ENCODE measurements around the gene WBP4.

WBP4 gene, protein sequence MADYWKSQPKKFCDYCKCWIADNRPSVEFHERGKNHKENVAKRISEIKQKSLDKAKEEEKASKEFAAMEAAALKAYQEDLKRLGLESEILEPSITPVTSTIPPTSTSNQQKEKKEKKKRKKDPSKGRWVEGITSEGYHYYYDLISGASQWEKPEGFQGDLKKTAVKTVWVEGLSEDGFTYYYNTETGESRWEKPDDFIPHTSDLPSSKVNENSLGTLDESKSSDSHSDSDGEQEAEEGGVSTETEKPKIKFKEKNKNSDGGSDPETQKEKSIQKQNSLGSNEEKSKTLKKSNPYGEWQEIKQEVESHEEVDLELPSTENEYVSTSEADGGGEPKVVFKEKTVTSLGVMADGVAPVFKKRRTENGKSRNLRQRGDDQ

DNA sequence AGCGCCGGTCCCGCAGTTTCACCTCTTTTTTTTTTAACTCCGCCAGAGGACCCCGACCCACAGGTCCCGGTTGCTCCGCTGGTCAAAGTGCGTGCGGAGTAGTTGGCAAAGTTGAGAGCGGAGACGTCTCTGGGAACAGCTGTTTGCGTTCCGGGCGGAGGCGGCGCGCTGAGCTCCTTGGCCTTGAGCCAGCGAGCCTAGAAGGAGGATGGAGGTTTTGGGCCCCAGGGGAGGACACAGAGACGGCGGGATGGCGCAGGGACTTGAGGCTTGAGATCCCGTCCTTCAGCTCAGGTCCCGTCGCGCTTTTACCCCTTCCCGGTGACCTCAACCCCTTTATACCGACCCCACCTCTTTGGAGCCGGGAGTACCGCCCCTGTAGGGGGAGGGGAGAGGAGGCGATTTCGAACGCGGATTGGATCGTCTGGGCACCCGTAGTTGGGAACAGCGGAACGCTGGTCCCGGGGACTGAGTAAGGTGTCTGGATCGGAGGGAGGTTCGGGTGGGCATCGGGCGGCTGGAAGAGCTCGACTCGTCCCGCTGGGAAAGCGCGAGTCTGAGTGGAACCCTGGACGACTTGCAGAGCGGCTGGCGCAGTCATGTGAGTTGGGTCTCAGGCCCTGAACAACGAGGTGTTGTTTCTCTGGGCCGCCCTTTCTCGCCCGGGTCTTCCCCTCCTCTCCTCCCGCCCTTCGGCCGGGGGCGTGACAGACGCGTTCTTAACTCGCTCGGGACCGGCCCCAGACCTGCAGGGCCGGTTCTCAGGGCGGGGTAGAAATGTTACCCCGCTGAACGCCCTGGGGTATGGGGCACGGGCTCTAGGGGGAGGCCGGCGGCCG, at the start of gene WBP4:
TSS of gene WBP4 (plus strand) at position 435 of the 839 bp plus-strand sequence. CDS start at position 600, 165 bp downstream.
- no peak for TF ChIP-seq GATA2 (IDR thresholded peaks at IDR 0.05; ENCODE audit: low read depth, low read length)
- no peak for TF ChIP-seq GATA3 (IDR thresholded peaks at IDR 0.05; ENCODE audit: low read depth, low read length)

DNA sequence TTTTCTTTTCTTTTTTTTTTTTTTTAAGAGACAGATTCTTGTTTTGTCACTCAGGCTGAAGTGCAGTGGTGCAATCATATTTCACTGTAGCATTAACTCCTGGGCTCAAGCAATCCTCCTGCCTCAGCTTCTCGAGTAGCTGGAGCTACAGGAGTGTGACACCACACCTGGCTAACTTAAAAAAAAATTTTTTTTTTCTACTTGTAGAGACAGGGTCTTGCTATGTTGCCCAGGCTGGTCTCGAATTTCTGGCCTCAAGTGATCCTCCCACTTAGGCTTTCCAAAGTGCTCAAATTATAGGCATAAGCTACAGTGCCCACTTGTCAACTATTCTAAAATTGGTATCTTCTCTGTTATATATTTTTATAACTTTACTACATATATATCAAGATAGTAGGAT, 48.8 kb upstream of the WBP4 start:
- TF ChIP-seq GATA2 (IDR thresholded peaks at IDR 0.05; ENCODE audit: low read depth, low read length): no peak
- TF ChIP-seq GATA3 (IDR thresholded peaks at IDR 0.05; ENCODE audit: low read depth, low read length): no peak

DNA sequence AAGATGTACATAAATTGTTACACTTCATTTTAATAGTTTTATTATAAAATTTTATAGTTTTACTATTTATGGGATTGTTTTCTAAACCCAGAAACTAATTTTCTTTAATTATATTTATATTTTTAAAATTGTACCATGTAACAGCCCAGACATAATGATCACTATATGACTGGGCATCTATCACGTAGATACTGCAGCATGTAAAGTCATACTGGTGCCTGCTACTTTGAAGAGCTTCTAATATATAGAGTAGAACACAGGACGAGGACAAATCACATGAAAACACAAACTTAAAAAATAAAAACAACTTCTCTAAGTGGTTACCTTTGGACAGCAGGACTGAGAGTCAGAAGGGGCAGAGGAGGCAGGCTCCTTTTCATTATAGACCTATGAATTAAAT, 47.5 kb upstream of the WBP4 start:
- TF ChIP-seq GATA3 (IDR thresholded peaks at IDR 0.05; ENCODE audit: low read depth, low read length) (no peak), GATA2 (IDR thresholded peaks at IDR 0.05; ENCODE audit: low read depth, low read length) (no peak)

DNA sequence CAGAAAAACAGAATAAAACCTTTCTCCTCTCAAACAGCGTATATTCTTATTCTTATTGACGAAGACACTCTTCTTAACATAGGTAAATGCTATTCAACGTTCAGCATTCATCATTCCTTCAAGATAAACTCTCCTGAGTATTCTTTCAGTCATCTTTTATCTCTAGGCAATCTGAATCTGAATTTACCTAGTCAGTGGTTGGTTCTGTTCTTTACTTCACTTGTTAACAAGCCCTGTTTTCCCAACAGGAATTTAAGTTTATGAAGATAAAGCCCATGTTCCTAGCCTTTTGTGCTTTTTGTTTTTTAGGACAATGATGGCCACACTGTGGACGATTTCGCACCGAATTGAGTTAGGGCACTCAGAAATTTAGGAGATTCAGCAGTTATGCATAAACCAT, 45.4 kb upstream of the WBP4 start:
- TF ChIP-seq GATA2 (IDR thresholded peaks at IDR 0.05; ENCODE audit: low read depth, low read length) (no peak), GATA3 (IDR thresholded peaks at IDR 0.05; ENCODE audit: low read depth, low read length) (no peak)

DNA sequence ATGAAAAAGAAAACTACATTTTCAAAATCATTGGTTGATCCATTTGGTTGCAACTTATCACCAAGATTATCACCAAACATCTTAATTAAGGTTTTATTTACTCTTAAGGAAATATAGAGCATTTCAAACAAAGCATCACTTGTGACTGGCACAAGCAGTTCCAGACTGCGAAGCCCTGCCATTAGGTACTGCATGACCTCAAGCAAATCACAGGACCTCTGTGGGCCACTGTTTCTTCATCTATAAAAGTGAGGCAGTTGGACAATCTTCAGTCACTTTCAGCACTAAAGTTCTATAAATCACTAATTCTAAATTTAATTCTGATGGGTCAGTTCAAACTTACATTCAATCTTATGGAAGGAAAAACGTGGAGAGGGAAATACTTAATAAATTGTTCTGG, 44.1 kb upstream of the WBP4 start:
- no peak for TF ChIP-seq GATA3 (IDR thresholded peaks at IDR 0.05; ENCODE audit: low read depth, low read length)
- TF ChIP-seq GATA2 (IDR thresholded peaks at IDR 0.05; ENCODE audit: low read depth, low read length): no peak

DNA sequence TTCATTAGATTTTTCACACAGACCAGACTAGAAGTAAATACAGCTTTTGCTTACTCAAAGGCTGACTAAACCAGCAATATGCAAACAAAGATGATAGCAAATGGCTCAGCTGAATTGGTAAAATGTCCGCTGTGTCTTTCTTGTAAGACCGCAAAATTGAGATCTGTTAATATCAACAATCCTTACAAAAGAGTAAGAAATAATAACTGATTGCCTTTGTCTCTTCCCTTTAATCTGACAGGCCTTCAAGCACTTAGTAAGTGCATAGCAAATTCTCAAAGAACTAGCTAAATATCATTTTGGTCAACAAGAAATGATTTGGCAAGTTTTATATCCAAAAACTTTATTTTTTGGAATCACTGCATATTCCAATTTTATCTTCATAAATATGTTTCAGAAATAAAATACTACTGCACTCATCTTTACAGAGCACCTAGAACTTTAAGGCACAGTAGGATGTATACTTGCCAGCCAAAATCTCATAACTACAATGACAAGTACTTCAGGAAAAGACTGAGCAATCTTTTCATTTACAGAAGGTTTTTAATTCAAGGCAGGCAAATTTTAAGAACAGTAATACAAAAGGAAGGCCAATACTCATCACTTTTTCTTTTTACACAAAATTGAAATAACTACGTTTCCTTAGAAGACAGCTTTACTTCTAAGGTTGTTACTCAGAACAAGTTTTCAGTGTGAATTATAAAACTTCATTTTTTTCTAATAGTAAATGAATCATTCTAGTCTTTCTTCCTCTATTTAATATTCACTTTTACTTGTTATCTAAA, 43.3 kb upstream of the WBP4 start:
- TF ChIP-seq GATA2 (IDR thresholded peaks at IDR 0.05; ENCODE audit: low read depth, low read length) (no peak), GATA3 (IDR thresholded peaks at IDR 0.05; ENCODE audit: low read depth, low read length) (no peak)

DNA sequence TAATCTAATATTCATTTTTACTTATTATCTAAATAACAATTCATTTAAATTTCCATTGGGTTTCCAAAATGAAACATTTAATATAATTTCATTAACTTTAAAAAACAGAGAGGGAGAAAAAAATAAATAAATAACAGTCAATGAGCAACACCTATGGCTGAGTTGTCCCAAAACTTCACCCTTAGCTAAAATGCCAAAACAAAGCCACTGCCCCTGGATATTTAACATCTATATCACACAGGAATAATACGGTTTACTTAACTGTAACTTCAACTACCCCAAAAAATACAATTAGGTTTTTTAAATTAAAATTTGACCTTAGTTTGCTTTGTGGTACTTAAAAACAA, 42.7 kb upstream of the WBP4 start:
- TF ChIP-seq GATA2 (IDR thresholded peaks at IDR 0.05; ENCODE audit: low read depth, low read length): no peak
- TF ChIP-seq GATA3 (IDR thresholded peaks at IDR 0.05; ENCODE audit: low read depth, low read length): no peak

DNA sequence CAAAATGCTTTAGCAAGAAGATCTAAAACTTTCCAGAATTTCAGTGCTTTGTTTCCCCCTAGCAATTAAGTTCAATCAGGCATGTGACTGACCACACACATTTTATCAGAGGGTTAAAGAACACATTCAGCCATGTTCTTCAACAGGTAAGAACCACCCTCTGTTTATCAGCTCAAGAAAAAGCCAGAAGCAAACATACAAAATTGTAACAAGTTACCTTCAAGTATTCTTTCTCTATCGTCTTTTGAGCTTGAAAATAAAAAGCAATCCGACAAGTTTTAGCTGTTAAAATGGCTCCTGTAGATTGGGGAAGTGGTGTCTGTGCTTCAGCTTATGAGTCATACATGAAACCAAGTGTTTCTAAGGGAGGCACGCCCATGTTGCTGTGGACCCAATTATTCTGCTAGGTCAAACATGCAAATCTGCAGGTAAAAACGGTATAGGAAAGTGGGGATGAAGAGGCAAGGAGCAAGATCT, 42.3 kb upstream of the WBP4 start, which contains the start of gene ELF1:
TSS of gene ELF1 (minus strand) at position 306 of the 477 bp plus-strand sequence. CDS start 37,262 bp downstream, outside the sequence.
- TF ChIP-seq GATA3 (IDR thresholded peaks at IDR 0.05; ENCODE audit: low read depth, low read length) (no peak), GATA2 (IDR thresholded peaks at IDR 0.05; ENCODE audit: low read depth, low read length) (no peak)

DNA sequence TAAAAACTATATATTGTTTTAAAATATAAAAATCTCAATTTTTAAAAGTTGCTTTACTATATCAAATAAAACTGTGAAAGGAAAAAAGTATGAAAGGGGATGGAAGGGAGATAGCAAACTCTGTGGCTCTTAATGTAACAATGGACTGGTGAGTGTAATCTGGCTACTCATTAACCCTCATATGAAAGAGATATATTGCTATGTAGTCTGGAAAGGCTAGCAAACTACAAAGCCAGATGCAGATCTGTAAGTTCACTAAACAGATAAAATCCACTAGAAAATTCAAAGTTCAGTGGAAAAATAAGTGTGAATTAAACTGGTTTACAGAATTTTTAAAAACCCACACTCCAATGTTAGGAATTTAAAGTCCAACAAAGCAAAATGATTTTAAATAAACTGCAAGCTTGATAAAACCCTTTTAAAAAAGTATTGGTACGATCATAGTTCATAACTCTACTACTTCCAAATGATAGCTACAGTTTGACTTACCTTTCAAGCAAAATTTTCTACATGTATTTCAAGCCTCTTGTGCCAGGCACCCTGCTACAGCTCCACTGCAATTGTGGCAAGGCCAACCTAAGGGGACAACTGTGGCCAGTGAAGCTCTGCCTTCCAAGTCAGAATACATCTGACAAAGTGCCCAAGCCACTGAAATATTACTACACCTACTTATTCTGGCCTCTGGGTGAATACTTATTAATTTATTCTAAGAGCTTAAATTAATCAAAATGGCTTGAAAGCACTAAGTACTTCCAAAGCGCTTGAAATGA, 41.5 kb upstream of the WBP4 start:
- TF ChIP-seq GATA3 (IDR thresholded peaks at IDR 0.05; ENCODE audit: low read depth, low read length) (no peak), GATA2 (IDR thresholded peaks at IDR 0.05; ENCODE audit: low read depth, low read length) (no peak)

DNA sequence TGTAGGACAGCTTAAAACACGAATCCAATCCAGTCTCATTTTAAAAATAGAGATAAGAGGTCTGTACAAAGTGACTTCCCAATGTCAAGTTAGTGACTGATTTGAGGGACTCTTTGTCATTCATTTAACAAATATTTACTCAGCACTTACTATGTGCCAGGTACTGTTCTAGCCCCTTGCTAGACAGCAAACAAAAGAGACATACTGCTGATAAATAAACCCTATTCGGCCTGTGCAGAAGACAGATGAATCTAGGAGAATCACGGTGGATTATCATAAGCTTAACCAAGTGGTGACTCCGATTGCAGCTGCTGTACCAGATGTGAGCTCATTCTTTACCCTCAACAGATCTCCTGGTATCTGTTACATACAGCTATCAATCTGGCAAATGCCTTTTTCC, 35.8 kb upstream of the WBP4 start:
- TF ChIP-seq GATA2 (IDR thresholded peaks at IDR 0.05; ENCODE audit: low read depth, low read length) (no peak), GATA3 (IDR thresholded peaks at IDR 0.05; ENCODE audit: low read depth, low read length) (no peak)

DNA sequence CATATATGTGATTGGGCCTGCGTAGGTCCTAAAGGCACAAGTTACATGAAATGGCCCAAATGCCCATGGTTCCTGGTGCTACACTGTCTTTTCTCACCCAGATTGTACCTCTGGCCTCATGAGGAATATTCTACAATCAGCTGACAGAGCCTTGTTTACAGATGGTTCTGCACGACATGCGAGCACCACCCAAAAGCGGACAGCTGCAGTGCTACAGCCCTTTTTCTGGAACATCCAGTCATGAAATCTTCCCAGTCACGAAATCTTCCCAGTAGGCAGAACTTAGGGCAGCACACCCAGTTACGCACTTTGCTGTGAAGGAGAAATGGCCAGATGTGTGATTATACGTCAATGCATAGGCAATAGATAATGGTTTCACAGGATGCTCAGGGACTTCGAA, 34.5 kb upstream of the WBP4 start:
- TF ChIP-seq GATA3 (IDR thresholded peaks at IDR 0.05; ENCODE audit: low read depth, low read length) (no peak), GATA2 (IDR thresholded peaks at IDR 0.05; ENCODE audit: low read depth, low read length) (no peak)

DNA sequence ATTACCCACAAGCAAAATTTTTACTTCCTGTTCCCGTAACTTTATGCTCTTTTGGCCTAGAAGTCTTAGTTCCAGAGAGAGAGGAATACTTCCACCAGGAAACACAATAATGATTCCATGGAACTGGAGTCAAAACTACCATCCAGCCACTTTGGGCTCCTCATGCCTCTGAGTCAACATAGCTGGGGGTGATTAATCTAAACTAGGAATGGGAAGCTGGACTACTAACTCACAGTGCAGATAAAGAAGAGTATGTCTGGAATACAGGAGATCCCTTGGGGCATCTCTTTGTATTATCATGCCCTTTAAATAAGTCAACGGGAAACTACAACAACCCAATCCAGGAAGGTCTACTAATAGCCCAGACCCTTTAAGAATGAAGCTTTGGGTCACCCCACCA, 33.3 kb upstream of the WBP4 start:
- TF ChIP-seq GATA2 (IDR thresholded peaks at IDR 0.05; ENCODE audit: low read depth, low read length) (no peak), GATA3 (IDR thresholded peaks at IDR 0.05; ENCODE audit: low read depth, low read length) (no peak)

DNA sequence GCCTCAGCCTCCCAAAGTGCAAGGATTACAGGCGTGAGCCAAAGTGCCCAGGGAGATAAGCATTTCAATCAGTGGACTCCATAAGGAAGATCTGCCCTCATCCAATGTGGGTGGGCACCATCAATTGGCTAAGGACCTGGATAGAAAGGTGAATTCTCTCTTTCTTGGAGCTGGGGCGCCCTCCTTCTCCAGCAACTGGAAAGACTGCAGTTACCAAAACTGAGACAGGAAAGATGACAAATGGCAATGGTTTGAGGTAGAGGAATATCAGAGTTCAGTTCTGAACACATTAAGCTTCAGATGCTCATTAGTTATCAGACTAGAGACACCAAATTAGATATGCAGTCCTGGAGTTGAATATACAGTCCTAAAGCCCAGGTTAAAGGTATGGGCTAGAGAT, 31.7 kb upstream of the WBP4 start:
- TF ChIP-seq GATA2 (IDR thresholded peaks at IDR 0.05; ENCODE audit: low read depth, low read length): no peak
